ENCODE data around the gene RSF1.

Gene RSF1

GRCh38 chr11:77789731-77790476 is 30.6 kb downstream of the RSF1 start:
- H3K18ac ChIP-seq (ENCODE audit: low read length), result no peak overlapping the region
- peak in 1 of 2 donors; percentile 13 for DNase-seq
- no peaks in the 10 kb centered on the region for H3K27me3 ChIP-seq (ENCODE audit: insufficient read depth, low read length)
- no peak overlapping the region for H2BK5ac ChIP-seq (ENCODE audit: low read depth, low read length, poor library complexity)
- H2AK5ac ChIP-seq (ENCODE audit: low read length), result no peak overlapping the region
- H3K4me3 ChIP-seq (ENCODE audit: low read depth, low read length), result no peak overlapping the region
- no peaks in the 10 kb centered on the region for H3K79me1 ChIP-seq (ENCODE audit: low read length)
- H3K23ac ChIP-seq (ENCODE audit: low read length), result no peak overlapping the region
- H2BK12ac ChIP-seq (ENCODE audit: low read length), result no peak overlapping the region
- H3K9me3 ChIP-seq (ENCODE audit: insufficient read depth, low read depth, low read length), result no peaks in the 10 kb centered on the region
- no peak overlapping the region for H3K27ac ChIP-seq (ENCODE audit: low read depth, low read length)
- H4K8ac ChIP-seq (ENCODE audit: low read depth, low read length), result no peak overlapping the region
- H3K79me2 ChIP-seq (ENCODE audit: control insufficient read depth, insufficient read depth, low read length, poor library complexity), result peaks cover 6% of the 10 kb centered on the region
- H3K36me3 ChIP-seq (ENCODE audit: control insufficient read depth in 1 of 2, insufficient read depth in 2 of 2, low read length in 2 of 2), result peaks cover 4 to 6% of the 10 kb centered on the region in 2 experiments
- H3K9ac ChIP-seq (ENCODE audit: low read length), result no peak overlapping the region
- H3K14ac ChIP-seq (ENCODE audit: low read length), result no peak overlapping the region
- H3K4ac ChIP-seq (ENCODE audit: low read depth, low read length), result no peak overlapping the region
- no peak overlapping the region for H2AFZ ChIP-seq (ENCODE audit: insufficient read depth, low read length, poor library complexity)
- WGBS (ENCODE audit: extremely low coverage, insufficient coverage, insufficient read length), result no CpG with 5 or more reads among the region's 5 CpGs
- H3K4me1 ChIP-seq (ENCODE audit: control insufficient read depth in 1 of 2, insufficient read depth in 2 of 2, low read length in 2 of 2), result peaks cover 0 to 2% of the 10 kb centered on the region in 2 experiments
- no peak overlapping the region for H4K12ac ChIP-seq (ENCODE audit: low read depth, low read length)
- no peak overlapping the region for H3K4me2 ChIP-seq (ENCODE audit: low read length)
- H4K91ac ChIP-seq (ENCODE audit: low read depth, low read length), result no peak overlapping the region
- H2BK120ac ChIP-seq (ENCODE audit: insufficient read depth, low read length, poor library complexity), result no peak overlapping the region

DNA sequence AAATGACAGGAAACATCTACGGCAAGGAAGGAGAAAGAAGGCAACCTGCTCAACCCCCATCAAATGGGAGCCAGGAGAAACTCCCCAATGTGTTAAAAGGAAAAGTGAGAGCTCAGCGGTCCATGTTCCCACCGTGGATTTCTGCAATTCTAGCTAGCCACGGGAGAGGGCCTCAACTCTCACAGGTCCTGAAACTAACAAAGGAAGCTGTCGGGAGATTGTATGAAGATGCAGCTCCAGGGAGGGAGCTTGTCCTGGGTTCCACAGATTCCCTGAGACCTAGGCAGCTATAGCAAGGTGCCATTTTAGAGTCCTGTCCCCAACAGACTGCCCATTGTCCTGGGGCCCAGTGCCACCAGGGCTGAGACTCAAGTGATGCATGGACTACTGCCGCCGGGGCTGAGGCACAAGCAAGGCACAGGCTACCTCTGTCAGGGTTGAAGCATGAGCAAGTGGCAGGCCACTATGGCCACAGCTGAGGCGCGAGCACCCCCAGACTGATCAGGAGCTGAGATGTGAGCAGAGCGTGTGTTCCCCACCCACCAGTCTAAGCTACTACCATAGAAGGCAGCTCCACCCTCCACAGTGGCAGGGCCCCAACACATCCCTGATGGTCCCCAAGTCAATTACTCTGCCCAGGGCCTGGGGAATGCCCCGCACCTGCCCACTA is 31.3 kb downstream of the RSF1 start:
- Histone ChIP-seq H4K8ac (ENCODE audit: low read depth, low read length) (no peak overlapping the region), H3K18ac (ENCODE audit: low read length) (no peak overlapping the region), H3K9me3 (ENCODE audit: insufficient read depth, low read depth, low read length) (no peaks in the 10 kb centered on the region), H3K36me3 (ENCODE audit: control insufficient read depth in 1 of 2, insufficient read depth in 2 of 2, low read length in 2 of 2) (peaks cover 4 to 6% of the 10 kb centered on the region in 2 experiments), H3K23ac (ENCODE audit: low read length) (no peak overlapping the region), H2AFZ (ENCODE audit: insufficient read depth, low read length, poor library complexity) (no peak overlapping the region), H4K12ac (ENCODE audit: low read depth, low read length) (no peak overlapping the region), H3K27me3 (ENCODE audit: insufficient read depth, low read length) (no peaks in the 10 kb centered on the region), H3K4me3 (ENCODE audit: low read depth, low read length) (no peak overlapping the region), H2BK120ac (ENCODE audit: insufficient read depth, low read length, poor library complexity) (no peak overlapping the region), H3K79me2 (ENCODE audit: control insufficient read depth, insufficient read depth, low read length, poor library complexity) (peaks cover 6% of the 10 kb centered on the region), H3K27ac (ENCODE audit: low read depth, low read length) (no peak overlapping the region), H2BK5ac (ENCODE audit: low read depth, low read length, poor library complexity) (no peak overlapping the region), H3K4me1 (ENCODE audit: control insufficient read depth in 1 of 2, insufficient read depth in 2 of 2, low read length in 2 of 2) (peaks cover 0 to 2% of the 10 kb centered on the region in 2 experiments), H3K4ac (ENCODE audit: low read depth, low read length) (no peak overlapping the region), H2BK12ac (ENCODE audit: low read length) (no peak overlapping the region), H4K91ac (ENCODE audit: low read depth, low read length) (no peak overlapping the region), H3K9ac (ENCODE audit: low read length) (no peak overlapping the region), H3K4me2 (ENCODE audit: low read length) (no peak overlapping the region), H2AK5ac (ENCODE audit: low read length) (no peak overlapping the region), H3K14ac (ENCODE audit: low read length) (no peak overlapping the region), H3K79me1 (ENCODE audit: low read length) (no peaks in the 10 kb centered on the region)
- DNase-seq, result no peak
- WGBS (ENCODE audit: extremely low coverage, insufficient coverage, insufficient read length), result no CpG with 5 or more reads among the region's 11 CpGs

DNA sequence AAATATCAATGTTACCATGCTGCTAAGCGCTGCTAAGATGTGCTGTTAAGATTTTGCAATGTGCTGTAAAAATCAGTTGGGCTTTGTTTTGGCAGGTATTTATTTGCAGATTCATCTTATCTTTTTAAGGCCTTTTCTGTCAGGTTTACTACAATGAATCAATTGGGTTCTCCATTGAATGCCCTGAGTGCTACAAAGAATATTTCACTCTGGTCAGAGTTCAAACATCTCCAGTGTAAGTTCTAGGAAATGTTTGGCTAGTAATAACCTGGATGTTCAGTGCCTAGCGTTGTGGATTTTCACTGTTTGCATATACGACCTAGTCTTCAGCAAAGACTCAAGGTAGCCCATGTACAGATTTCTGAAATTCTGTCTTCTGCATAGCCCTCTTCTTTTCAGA is 36.0 kb downstream of the RSF1 start:
- no peak overlapping the region for H3K14ac ChIP-seq (ENCODE audit: low read length)
- H3K9me3 ChIP-seq (ENCODE audit: insufficient read depth, low read depth, low read length), result no peaks in the 10 kb centered on the region
- H2AK5ac ChIP-seq (ENCODE audit: low read length), result no peak overlapping the region
- H4K91ac ChIP-seq (ENCODE audit: low read depth, low read length), result no peak overlapping the region
- no peak overlapping the region for H4K12ac ChIP-seq (ENCODE audit: low read depth, low read length)
- no peaks in the 10 kb centered on the region for H3K27me3 ChIP-seq (ENCODE audit: insufficient read depth, low read length)
- H3K4me2 ChIP-seq (ENCODE audit: low read length), result no peak overlapping the region
- H2BK12ac ChIP-seq (ENCODE audit: low read length), result no peak overlapping the region
- H3K27ac ChIP-seq (ENCODE audit: low read depth, low read length), result no peak overlapping the region
- no CpG with 5 or more reads among the region's 3 CpGs for WGBS (ENCODE audit: extremely low coverage, insufficient coverage, insufficient read length)
- H3K18ac ChIP-seq (ENCODE audit: low read length), result peak overlapping the region; percentile 53
- H3K4ac ChIP-seq (ENCODE audit: low read depth, low read length), result no peak overlapping the region
- H4K8ac ChIP-seq (ENCODE audit: low read depth, low read length), result no peak overlapping the region
- no peak overlapping the region for H3K23ac ChIP-seq (ENCODE audit: low read length)
- no peak for DNase-seq
- H2BK120ac ChIP-seq (ENCODE audit: insufficient read depth, low read length, poor library complexity), result no peak overlapping the region
- no peak overlapping the region for H3K9ac ChIP-seq (ENCODE audit: low read length)
- no peak overlapping the region for H3K4me3 ChIP-seq (ENCODE audit: low read depth, low read length)
- no peak overlapping the region for H2BK5ac ChIP-seq (ENCODE audit: low read depth, low read length, poor library complexity)
- peaks cover 0 to 3% of the 10 kb centered on the region in 2 experiments for H3K36me3 ChIP-seq (ENCODE audit: control insufficient read depth in 1 of 2, insufficient read depth in 2 of 2, low read length in 2 of 2)
- peaks cover 2% of the 10 kb centered on the region for H3K79me2 ChIP-seq (ENCODE audit: control insufficient read depth, insufficient read depth, low read length, poor library complexity)
- H3K4me1 ChIP-seq (ENCODE audit: control insufficient read depth in 1 of 2, insufficient read depth in 2 of 2, low read length in 2 of 2), result peaks cover 0 to 2% of the 10 kb centered on the region in 2 experiments
- H2AFZ ChIP-seq (ENCODE audit: insufficient read depth, low read length, poor library complexity), result no peak overlapping the region
- no peaks in the 10 kb centered on the region for H3K79me1 ChIP-seq (ENCODE audit: low read length)

- no peak overlapping the region for H4K12ac ChIP-seq (ENCODE audit: low read depth, low read length)
- no peak overlapping the region for H3K9ac ChIP-seq (ENCODE audit: low read length)
- no peak overlapping the region for H2AFZ ChIP-seq (ENCODE audit: insufficient read depth, low read length, poor library complexity)
- no peak overlapping the region for H3K23ac ChIP-seq (ENCODE audit: low read length)
- no peak overlapping the region for H3K4me3 ChIP-seq (ENCODE audit: low read depth, low read length)
- H3K27me3 ChIP-seq (ENCODE audit: insufficient read depth, low read length), result no peaks in the 10 kb centered on the region
- peaks cover 0 to 3% of the 10 kb centered on the region in 2 experiments for H3K36me3 ChIP-seq (ENCODE audit: control insufficient read depth in 1 of 2, insufficient read depth in 2 of 2, low read length in 2 of 2)
- DNase-seq, result no peak
- peaks cover 0 to 2% of the 10 kb centered on the region in 2 experiments for H3K4me1 ChIP-seq (ENCODE audit: control insufficient read depth in 1 of 2, insufficient read depth in 2 of 2, low read length in 2 of 2)
- H2AK5ac ChIP-seq (ENCODE audit: low read length), result no peak overlapping the region
- H3K9me3 ChIP-seq (ENCODE audit: insufficient read depth, low read depth, low read length), result no peaks in the 10 kb centered on the region
- H2BK12ac ChIP-seq (ENCODE audit: low read length), result no peak overlapping the region
- WGBS (ENCODE audit: extremely low coverage, insufficient coverage, insufficient read length), result no CpG with 5 or more reads among the region's 1 CpG
- H3K4ac ChIP-seq (ENCODE audit: low read depth, low read length), result no peak overlapping the region
- H4K8ac ChIP-seq (ENCODE audit: low read depth, low read length), result no peak overlapping the region
- no peak overlapping the region for H4K91ac ChIP-seq (ENCODE audit: low read depth, low read length)
- H3K27ac ChIP-seq (ENCODE audit: low read depth, low read length), result no peak overlapping the region
- H2BK120ac ChIP-seq (ENCODE audit: insufficient read depth, low read length, poor library complexity), result no peak overlapping the region
- H3K14ac ChIP-seq (ENCODE audit: low read length), result no peak overlapping the region
- H3K79me1 ChIP-seq (ENCODE audit: low read length), result no peaks in the 10 kb centered on the region
- H3K79me2 ChIP-seq (ENCODE audit: control insufficient read depth, insufficient read depth, low read length, poor library complexity), result peaks cover 2% of the 10 kb centered on the region
- no peak overlapping the region for H2BK5ac ChIP-seq (ENCODE audit: low read depth, low read length, poor library complexity)
- no peak overlapping the region for H3K4me2 ChIP-seq (ENCODE audit: low read length)
- no peak overlapping the region for H3K18ac ChIP-seq (ENCODE audit: low read length)
Observed at GRCh38 chr11:77783025-77783424, 37.5 kb downstream of the RSF1 start.
